Left ventricle myocardium superior (tissue), 1 donor: ENCODE data around the gene ZNF865. TPM values are rescaled to one million over a fixed set of nuclear protein-coding genes. Genes with fewer than 3 reads are reported as not detected.

Source experiments
- total RNA-seq: library from RNA; stranded (reverse); fragmentation: NEBNext Ultra II Directional; extraction: Animal tissue kit (Norgen Biotek cat#: 25700); gene quantifications from one replicate; pipeline ENCODE4 v1.2.1, GENCODE V29; 2021
- donor health status: DM: no; HTN: yes; CAD: no; lungs with severe emphysema.

ZNF865 gene
- total RNA-seq, 1 donor from 2014 or later: 21.8 TPM

Other genes with a start within 250 kb of the ZNF865 start
- gene GARIN5B, start 242.4 kb upstream of the ZNF865 start, total RNA-seq: not detected
- not detected for gene IL11, start 235.2 kb upstream of the ZNF865 start, total RNA-seq
- not detected for gene TMEM190, start 228.8 kb upstream of the ZNF865 start, total RNA-seq
- gene TMEM238, start 221.4 kb upstream of the ZNF865 start, total RNA-seq: 0.25 TPM
- 557 TPM for gene RPL28, start 219.7 kb upstream of the ZNF865 start, total RNA-seq
- gene UBE2S, start 197.9 kb upstream of the ZNF865 start, total RNA-seq: 24.5 TPM
- gene SHISA7, start 162.3 kb upstream of the ZNF865 start, total RNA-seq: not detected
- gene ISOC2, start 144.0 kb upstream of the ZNF865 start, total RNA-seq: 58.5 TPM
- gene C19orf85, start 140.9 kb upstream of the ZNF865 start, total RNA-seq: not detected
- 6.4 TPM for gene ZNF628, start 129.0 kb upstream of the ZNF865 start, total RNA-seq
- 6.0 TPM for gene NAT14, start 120.5 kb upstream of the ZNF865 start, total RNA-seq
- 2.7 TPM for gene SSC5D, start 117.2 kb upstream of the ZNF865 start, total RNA-seq
- gene SBK2, start 68.5 kb upstream of the ZNF865 start, total RNA-seq: 15.2 TPM
- 16.6 TPM for gene SBK3, start 60.1 kb upstream of the ZNF865 start, total RNA-seq
- gene ZNF579, start 24.8 kb upstream of the ZNF865 start, total RNA-seq: 14.7 TPM
- 16.3 TPM for gene FIZ1, start 6.1 kb upstream of the ZNF865 start, total RNA-seq
- 17.0 TPM for gene ZNF524, start 5.4 kb upstream of the ZNF865 start, total RNA-seq
- gene ZNF784, start 18.9 kb downstream of the ZNF865 start, total RNA-seq: 13.4 TPM
- 12.3 TPM for gene ZNF580, start 35.4 kb downstream of the ZNF865 start, total RNA-seq
- gene ZNF581, start 38.0 kb downstream of the ZNF865 start, total RNA-seq: 9.4 TPM
- gene CCDC106, start 42.6 kb downstream of the ZNF865 start, total RNA-seq: 16.8 TPM
- 79.9 TPM for gene U2AF2, start 49.4 kb downstream of the ZNF865 start, total RNA-seq
- gene EPN1, start 69.6 kb downstream of the ZNF865 start, total RNA-seq: 250 TPM
- gene NLRP9, start 132.8 kb downstream of the ZNF865 start, total RNA-seq: not detected
- not detected for gene RFPL4A, start 153.4 kb downstream of the ZNF865 start, total RNA-seq
- not detected for gene RFPL4AL1, start 163.5 kb downstream of the ZNF865 start, total RNA-seq
- gene NLRP11, start 226.4 kb downstream of the ZNF865 start, total RNA-seq: not detected
- gene NLRP4, start 230.9 kb downstream of the ZNF865 start, total RNA-seq: not detected